ENCODE data around the gene CTSH.
"Not testable (repeated sequence)": the region's sequence is repeated elsewhere in the genome, so short reads cannot be mapped to it uniquely, and the experiment has no call there.

Gene CTSH

DNA sequence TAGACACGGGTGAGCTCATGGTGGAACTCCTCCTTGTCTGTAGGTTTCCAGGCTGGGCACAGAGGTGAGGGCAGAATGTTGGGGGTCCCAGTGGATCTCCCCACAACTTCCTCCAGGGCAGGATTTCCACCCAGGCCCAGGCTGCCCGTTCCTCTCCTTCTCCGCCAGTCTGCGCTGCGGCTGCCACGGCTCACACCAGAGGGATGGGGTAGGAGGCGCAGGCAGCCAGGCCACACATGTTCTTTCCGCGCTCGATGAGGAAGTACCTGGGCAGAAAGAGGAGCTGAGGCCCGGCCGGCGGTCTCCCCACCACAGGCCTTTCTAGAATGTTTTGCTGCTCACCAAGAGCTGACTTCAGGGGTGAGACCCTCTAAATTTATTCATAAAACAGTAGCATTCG lies 22.9 kb downstream of the CTSH start:
- no peak for DNase-seq

DNA sequence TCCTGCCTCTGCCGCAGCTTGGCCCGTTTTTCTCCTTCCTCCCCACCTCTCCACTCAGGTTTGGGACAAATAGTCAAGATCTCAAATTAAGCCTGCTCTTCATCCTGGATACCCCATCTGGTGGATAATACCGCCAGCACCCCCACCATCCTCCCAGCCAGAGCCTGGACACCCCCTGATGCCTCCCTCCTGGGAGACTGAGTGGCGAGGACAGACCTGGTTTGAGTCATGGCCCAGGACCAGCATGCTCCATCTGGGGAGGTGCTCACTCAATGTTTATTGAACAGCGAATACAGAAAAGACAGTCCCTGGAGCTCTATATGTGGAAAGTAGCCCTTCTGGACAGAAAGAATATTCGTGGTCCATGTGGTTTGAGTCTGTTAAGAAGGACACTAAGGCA lies 23.3 kb downstream of the CTSH start:
- DNase-seq = no peak

DNA sequence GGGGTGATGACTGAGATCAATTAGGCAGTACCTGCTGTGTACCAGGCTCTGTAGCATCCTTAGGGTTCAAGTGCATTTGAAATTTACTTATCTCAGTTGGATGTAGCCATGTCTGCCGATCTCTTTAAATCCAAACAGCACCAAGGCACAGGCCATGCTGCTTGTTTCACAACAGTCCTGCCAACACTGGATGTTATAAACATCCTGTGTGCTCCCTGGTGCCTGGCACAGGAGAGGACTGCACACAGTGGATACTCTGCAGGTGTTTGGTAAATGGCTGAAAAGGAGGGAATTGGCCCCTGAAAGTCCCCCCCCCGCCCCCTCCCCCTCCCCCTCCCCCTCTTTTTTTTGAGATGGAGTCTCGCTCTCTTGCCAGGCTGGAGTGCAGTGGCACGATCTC lies 27.0 kb downstream of the CTSH start:
- no peak for DNase-seq

DNA sequence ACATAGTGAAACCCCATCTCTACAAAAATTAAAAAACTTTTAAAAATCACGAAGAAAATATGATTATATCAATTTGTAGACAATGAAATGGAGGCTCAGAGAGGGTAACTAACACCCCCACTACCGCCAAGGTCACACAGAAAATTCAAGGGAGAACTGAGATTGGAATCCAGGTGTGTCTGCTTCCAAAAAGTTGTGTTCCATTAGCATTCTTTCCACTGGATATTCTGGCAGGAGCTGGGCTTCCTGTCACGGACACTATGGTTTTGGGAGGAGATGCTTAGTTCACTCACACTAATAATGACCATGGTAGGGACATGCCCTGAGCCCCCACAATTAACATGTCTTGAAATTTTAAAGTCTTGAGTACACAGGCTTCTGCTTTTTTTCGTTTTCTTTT lies 28.8 kb downstream of the CTSH start:
- no peak for DNase-seq

DNA sequence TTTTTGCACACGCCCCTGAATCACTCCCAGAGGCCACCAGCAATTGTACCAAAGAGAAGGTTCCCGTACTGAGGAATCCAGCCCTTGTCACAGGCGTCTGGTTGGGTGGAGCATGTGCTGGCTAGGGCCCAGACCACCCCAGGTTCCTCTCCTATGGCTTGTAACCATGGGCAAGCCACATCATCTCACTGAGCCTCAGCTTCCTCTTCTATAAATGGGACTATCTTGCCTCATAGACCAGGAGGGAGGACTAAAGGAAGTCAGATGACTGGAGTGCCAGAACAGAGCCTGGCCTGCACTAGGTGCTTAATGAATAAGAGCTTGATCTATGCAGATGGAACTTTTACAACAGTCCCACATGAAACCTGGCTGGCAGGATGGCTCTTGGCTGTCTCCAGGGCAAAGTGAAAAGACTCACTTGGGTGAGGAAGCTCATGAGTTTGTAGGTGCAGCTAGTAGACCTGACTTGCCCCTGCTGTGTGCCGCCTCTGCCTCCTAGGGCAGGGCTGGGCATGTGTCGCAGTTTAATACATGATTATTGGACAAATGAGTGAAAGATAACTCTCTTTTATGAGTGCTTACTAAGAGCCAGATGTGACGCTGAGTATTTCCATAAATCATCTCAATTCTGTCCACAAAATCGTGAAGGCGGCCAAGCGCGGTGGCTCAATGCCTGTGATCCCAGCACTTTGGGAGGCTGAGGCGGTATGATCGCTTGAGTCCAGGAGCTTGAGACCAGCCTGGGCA lies 29.3 kb downstream of the CTSH start:
- DNase-seq = peak; percentile 20 to 51

DNA sequence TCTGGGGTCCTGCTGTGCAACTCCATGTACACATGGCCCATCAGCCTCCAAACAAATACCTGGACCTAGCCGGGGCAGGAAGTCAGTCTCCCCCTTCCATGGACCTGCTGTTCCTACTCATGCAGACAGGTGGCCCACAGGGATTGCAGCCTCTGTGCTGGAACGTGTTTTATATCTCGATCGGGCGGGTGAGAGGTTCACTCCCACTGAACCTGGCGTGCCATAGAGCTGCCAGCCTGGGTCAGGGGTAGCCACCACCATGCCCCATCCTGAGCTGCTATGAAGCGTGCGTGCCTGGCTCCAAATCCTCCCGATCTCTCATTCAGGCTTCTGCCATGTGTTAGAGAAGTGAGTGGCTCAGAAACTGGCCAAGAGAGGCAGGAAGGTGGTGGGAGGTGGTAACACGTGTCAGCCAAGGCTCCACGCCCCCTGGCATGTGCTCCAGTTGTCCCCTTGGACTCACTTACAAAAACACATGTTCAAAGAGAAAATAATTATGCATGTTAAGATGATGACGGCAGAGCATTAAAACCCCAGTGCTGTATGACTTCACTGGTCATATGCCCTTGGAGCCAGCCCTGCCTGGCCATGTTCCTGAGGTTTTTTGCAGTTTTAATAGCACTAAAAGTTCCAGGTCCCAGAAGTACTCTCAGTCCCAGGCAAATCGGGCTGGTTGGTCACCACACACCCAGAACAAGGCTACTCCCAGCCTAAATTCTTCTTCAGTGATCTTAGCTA lies 30.6 kb downstream of the CTSH start:
- DNase-seq = no peak

DNA sequence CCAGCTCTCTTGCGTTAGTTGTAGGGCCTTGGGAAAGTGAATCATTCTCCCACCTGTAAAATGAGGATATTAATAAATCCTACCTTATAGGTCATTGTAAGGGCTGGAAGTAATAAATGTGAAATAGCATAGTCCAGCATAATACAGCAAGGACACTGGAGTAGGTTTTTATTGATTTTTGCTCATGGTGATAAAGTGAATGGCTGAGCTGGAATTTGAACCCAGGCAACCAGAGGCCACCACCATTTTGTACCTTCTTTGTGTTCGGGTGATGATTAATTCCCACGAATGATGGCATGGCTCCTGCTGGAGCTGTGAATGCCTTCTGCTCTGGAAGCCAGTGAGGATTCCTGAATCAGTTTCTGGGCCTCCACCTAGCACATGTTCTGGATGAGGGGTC lies 31.8 kb downstream of the CTSH start:
- DNase-seq = no peak

DNA sequence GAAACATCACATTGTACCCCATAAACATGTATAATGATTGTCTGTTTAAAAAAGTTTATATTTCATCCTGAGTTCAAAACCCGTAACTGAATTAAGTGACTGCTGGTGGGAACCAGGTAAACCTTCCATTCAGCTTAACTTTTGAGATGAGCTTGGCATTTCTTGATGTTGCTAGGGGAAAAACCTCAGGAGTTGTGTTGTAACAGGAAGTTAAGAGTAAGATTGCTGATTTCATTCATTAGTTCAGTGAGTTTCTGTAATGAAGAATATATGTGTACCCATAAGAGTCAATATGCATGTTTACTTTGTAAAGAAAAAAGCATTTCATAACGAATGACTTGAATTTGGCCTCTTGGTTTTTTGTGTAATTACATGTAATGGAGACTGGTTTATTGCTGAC lies 32.5 kb downstream of the CTSH start:
- DNase-seq = no peak

DNA sequence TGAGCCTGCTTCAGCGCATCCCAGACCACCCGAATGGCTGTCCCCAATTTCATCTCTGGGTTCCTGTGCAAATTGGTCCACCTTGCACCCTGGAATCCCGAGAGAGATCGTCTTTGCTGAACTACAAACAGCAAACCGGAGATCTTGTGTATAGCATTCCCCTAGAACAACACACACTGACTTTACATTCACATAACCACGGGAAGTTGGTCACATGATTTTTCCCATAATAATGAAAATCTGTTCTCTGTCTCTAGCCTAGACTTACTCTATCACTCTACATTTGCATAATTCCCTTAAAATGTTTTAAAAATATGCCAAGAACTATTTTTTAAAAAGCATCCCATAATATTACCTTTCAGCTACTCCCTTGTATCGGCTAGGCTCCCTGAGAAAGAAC lies 34.6 kb downstream of the CTSH start:
- DNase-seq = no peak

DNA sequence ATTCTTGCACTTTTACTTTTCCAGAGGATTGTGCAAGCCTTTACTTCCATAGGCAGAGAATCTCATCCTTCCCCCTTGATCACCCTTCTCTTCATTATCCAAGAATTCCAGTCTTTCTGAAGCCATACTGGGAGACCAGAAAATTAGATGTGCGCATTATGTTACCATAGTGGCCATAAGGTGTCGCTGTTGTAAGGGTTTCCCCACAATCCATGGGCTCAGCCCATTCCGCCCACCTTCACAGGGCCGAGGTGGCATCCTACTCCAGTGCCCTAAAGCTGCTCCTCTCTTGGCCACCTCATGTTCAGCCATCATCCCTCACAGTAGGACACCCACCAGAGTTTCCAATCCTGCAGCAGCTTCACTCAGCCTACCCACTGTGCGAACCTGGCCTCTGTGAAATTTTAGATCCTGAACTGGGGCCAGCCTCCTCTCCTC lies 35.0 kb downstream of the CTSH start:
- peak; percentile 31 to 39 for DNase-seq

DNA sequence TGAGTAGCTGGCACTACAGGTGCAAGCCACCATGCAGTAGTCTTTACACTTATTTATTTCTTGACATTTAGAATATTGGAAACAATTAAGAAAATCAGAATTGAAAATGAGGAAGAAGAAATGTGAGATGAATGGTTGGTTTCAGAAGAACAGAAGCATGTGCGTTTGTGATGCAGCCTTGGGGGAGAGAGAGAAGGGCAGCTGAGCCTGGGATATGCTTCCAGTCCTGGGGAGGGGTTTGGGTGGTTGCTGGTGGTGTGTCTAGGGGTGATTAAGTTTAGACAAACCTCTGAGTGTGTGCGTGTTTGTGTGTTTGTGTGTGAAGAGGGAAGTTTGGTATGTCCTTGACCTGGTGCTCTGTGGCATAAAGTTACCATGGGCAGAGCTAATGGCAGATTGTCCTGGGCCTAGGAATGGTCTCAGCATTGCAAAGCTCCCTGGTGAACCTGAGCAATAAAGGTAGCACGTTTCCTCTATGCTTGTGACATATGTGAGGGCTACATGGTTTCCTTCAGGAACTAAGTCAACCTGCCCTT lies 35.6 kb downstream of the CTSH start:
- DNase-seq = no peak

DNA sequence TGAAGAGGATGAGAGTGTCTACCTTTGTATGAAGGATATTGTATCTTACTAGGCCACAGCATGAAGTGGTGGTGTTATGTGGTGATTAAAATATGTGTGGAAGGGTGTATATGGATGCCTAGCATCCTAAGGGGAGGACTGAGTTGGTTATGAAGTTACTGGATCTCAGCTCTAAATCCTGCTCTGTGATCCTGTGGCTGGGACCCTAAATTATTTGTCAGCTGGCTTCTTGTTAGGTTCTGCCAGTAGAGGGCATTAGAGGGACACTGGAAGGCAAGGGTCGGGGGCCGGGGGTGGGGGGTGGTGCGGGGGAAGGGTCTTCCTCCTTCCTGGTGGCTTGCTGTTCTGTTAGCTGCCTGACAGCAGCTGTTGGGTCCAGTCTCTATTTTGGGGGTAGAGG lies 37.3 kb downstream of the CTSH start:
- no peak for DNase-seq

DNA sequence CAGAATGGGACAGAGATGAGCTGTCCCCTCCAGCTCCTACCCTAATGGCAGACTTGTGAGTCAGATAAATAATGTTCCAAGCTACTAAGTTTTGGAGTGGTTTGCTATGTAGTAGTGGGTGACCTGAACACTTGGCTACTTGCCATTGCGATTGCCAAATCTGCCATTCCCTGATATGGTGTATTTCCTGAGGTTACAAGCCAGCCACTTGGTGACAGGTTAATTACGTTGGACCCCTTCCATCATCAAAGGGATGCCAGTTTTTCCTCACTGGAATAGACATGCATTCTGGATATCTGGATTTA lies 38.6 kb downstream of the CTSH start:
- DNase-seq = no peak

DNA sequence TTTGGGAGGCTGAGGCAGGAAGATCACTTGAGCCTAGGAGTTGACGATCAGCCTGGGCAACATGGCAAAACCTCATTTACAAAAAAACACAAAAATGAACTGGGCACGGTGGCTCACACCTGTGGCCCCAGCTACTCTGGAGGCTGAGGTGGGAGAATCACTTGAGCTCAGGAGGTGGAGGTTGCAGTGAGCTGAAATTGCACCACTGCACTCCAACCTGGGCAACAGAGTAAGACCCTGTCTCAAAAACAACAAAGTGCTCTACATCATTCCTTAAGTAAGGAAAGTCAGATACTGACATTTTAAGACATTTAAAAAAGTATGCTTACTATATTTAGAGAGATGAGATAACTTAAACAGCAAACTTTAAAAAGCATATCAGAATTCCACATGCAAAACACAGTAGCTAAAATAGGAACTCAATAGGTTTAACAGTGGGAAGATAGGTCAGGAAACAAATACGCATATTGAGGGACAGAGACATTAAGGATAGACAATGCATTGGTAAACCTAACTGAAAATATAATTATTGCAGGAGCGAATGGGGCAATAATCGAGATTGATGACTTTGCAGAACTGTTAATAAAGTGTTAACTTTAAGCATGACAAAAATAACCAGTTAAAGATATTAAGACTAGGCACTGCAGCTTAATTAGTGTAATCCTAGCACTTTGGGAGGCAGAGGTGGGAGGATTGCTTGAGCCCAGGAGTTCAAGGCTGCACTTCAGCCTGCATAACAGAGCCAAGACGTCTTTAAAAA lies 40.1 kb downstream of the CTSH start:
- no peak for DNase-seq

DNA sequence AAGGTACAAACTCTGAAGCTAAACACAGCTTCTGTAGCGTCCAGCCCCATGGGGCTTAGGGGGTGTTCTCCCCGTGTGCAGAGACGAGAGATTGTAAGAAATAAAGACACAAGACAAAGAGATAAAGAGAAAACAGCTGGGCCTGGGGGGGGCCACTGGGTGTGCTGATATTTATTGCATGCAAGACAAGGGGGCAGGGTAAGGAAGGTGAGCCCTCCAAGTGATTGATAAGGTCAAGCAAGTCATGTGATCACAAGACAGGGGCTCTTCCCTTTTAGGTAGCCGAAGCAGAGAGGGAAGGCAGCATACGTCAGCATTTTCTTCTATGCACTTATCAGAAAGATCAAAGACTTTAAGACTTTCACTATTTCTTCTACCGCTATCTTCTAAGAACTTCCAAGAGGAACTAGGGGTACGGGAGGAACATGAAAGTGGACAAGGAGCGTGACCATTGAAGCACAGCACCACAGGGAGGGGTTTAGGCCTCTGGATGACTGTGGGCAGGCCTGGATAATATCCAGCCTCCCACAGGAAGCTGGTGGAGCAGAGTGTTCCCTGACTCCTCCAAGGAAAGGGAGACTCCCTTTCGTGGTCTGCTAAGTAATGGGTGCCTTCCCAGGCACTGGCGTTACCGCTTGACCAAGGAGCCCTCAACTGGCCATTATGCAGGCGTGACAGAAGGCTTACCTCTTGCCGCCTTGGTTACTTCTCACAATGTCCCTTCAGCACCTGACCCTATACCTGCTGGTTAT lies 42.4 kb downstream of the CTSH start:
- DNase-seq = not testable (repeated sequence)

DNA sequence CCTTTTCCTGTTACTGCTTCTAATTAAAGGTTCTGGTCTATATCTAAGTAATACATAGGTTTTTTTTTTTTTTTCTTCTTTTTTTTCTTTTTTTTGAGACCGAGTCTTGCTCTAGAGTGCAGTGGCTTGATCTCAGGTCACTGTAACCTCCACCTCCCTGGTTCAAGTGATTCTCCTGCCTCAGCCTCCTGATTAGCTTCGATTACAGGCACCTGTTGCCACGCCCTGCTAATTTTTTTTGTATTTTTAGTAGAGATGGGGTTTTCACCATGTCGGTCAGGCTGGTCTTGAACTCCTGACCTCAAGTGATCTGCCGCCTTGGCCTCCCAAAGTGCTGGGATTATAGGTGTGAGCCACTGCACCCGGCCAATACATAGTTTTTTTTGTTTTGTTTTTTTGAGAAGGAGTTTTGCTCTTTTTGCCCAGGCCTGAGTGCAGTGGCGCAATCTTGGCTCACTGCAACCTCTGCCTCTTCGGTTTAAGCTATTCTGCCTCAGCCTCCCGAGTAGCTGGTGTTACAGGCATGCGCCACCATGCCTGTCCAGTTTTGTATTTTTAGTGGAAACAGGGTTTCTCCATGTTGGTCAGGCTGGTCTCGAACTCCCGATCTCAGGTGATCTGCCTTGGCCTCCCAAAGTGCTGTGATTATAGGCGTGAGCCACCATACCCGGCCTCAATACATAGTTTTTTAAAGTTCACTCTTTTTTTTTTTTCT lies 43.9 kb downstream of the CTSH start:
- DNase-seq = not testable (repeated sequence)

DNA sequence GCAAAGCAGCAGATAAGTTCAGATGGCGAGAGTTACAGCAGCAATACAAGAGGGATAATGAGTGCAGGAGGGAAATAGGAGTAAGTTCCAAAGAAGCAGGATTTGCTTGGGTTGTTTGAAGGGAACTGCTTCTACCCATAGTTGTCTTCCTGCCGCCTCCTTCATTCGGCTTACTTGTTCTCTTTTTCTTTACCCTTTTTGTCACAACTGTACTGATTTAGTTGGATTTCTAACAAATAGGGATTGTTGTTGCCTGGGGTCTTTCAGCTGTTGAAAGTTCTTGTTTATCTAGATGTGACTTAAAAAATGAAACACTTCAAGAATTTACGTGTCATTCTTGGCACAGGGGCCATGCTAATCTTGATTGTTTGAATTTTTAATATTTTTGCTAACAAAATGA lies 46.3 kb downstream of the CTSH start:
- no peak for DNase-seq

DNA sequence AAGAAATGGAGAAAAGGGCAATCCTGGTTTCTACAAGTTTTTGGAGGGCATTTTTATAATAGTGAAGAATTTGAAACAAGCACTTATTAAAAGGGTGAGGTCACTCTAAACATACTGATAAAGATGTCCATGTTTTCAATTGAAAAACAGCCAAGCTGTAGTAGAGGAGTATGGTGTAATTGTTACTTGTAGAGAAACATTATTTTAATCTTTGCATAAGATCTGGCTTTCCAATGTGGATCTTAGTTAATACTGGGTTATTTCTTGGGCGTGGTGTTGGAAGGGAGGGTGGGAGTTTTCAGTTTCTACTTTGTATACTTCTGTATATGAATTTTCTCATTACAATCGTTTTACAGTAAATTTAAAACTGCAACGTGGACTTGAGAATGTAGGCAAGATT lies 49.4 kb downstream of the CTSH start:
- DNase-seq = no peak

DNA sequence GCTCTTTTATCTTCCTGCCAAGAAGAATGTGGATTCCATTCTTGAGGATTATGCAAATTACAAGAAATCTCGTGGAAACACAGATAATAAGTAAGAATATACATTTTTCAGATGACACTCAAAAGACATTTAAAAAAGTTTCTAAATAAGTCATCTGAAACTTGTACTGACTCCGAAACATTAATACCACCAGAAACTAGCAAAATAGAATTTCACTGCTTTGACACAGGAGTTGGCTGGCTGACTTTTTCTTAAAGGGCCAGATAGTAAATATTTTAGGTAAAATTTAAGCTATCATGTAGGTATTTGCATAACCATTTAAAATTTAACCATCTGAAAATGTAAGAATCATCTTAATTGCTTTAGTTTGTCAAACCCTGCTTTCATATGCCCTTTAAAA lies 51.3 kb downstream of the CTSH start:
- DNase-seq = no peak

DNA sequence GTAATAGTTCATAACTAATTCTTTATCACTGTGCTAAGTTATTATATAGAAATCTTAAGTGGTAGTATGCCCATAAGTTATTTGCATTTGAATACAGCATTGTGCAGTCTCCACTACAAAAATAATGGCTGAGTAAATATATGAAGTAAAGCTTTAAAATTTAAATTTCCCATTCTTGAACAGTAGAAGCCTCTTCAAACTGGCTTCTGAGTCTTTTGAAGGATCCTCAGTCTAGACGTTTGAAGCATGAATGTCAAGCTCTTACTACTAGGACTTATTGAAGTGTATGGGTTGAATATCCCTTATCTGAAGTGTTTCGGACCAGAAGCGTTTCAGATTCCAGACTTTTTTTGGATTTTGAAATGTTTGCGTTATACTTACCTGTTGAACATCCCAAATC lies 55.8 kb downstream of the CTSH start:
- DNase-seq = no peak

DNA sequence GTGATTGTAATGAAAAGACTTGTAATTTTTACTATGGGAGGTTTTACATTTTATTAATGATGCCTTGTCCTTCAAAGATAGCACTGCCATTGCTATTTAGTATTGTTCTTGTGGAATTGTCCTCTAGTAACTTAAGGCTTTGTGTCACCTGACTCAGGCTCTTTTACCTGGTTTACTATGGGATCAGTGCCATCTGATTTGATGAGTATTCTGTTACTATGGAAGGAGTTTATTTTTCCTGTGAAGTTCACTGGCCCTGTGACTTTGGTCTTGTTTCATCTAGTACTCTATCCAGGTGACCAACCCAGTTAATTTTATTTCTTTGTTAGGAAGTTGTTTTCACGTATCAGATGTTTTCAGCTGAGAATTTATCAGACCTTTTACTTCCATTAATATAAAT lies 63.2 kb downstream of the CTSH start:
- no peak for DNase-seq

DNA sequence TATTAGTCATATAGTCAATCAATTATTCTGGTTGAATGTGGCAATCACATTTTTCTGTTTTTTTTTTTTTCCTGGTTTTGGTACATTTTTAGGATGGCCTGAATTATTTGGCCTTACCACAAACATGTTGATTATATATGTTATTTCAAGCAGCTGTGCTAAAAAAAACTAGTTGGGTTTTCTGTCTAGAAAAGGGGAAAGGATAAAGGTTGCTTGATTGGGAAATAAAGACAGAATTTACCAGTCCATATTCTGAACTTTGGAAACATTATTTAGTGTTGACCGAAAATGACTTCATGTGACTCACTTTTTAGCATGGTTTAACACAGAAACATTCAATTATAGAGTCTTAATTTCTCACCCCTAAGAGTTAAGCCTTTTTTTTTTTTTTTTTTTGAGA lies 64.0 kb downstream of the CTSH start:
- no peak for DNase-seq

DNA sequence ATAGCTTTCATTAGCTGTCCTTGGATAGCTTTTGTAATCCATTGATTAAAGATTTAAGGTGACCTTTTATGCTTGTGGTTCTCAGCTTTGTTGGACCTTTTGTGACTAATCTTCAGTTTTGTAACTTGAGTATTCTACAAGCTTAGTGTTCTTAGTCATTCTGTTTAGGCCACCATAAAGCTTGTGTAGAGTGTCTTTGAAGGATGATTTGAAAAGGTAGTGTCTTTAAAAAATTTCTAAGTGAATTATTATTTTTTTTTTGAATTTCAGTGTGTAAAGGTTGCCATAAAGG lies 64.7 kb downstream of the CTSH start:
- no peak for DNase-seq

All from CD4-positive, alpha-beta T cell treated with Interleukin-4 for 1 hour (primary cell).